CD4-positive, alpha-beta memory T cell (primary cell): ENCODE results near the gene FGF2. TPM values are rescaled to one million over a fixed set of nuclear protein-coding genes. Genes with fewer than 3 reads are reported as not detected.
A peak's percentile ranks its signal among the peaks of the same experiment; 100 is the strongest.

Source experiments
- CTCF ChIA-PET: fragments of 350-600 bp; sonication (Branson Sonifier 250); formaldehyde crosslinking; loops from one replicate; lab custom pipeline; 2021; ENCODE audit warnings: inconsistent platforms; ENCODE audit not compliant: partially characterized antibody; lab: Charles Lee
- POLR2A ChIA-PET: fragments of 350-600 bp; sonication (Branson Sonifier 250); formaldehyde crosslinking; loops from one replicate; lab custom pipeline; 2021; ENCODE audit not compliant: partially characterized antibody; lab: Charles Lee
- DNase-seq, 5 donors: peaks; one replicate each; pipeline versions ENCODE4 v3.0.0 to v3.0.0-alpha.2; 2020 to 2022; ENCODE audit warnings: mixed read lengths in 1 of 5
- H3K27ac ChIP-seq: one replicate; pipeline ENCODE4 v1.7.0; 2013; ENCODE audit warnings: low read depth, low read length
- H3K27me3 ChIP-seq: 2 replicates; pipeline ENCODE4 v1.7.0; 2013; ENCODE audit warnings: mild to moderate bottlenecking, low read length, moderate library complexity; ENCODE audit not compliant: insufficient read depth
- H3K36me3 ChIP-seq: 2 replicates; pipeline ENCODE4 v1.7.0; 2013; ENCODE audit warnings: mild to moderate bottlenecking, low read length, moderate library complexity; ENCODE audit not compliant: insufficient read depth
- H3K4me1 ChIP-seq: 2 replicates; pipeline ENCODE4 v1.7.0; 2013; ENCODE audit warnings: mild to moderate bottlenecking, low read length, moderate library complexity; ENCODE audit not compliant: insufficient read depth
- H3K4me3 ChIP-seq, 2 donors: one replicate each; pipeline ENCODE4 v1.7.0; 2013; ENCODE audit warnings: low read length in 2 of 2, mild to moderate bottlenecking in 1 of 2
- H3K9me3 ChIP-seq, 2 donors: one replicate each; pipeline ENCODE4 v1.7.0; 2013; ENCODE audit warnings: low read length in 2 of 2, control low read depth in 1 of 2; ENCODE audit not compliant: control insufficient read depth in 1 of 2
- H3K27ac Mint-ChIP-seq, 7 donors: one replicate each; pipeline ENCODE4 v1.8.0; 2020 to 2021; ENCODE audit warnings: mixed read lengths in 7 of 7, mild to moderate bottlenecking in 6 of 7, inconsistent platforms in 3 of 7, moderate library complexity in 3 of 7
- H3K27me3 Mint-ChIP-seq, 2 donors: one replicate each; pipeline ENCODE4 v1.8.0; 2020 to 2021; ENCODE audit warnings: mixed read lengths in 2 of 2
- H3K36me3 Mint-ChIP-seq, 2 donors: one replicate each; pipeline ENCODE4 v1.8.0; 2020 to 2021; ENCODE audit warnings: mixed read lengths in 2 of 2, inconsistent platforms in 1 of 2, mild to moderate bottlenecking in 1 of 2
- H3K4me1 Mint-ChIP-seq, 4 donors: one replicate each; pipeline ENCODE4 v1.8.0; 2020 to 2021; ENCODE audit warnings: mixed read lengths in 4 of 4, mild to moderate bottlenecking in 1 of 4
- H3K4me3 Mint-ChIP-seq, 8 donors: one replicate each; pipeline ENCODE4 v1.8.0; 2020 to 2021; ENCODE audit warnings: mixed read lengths in 8 of 8, mild to moderate bottlenecking in 7 of 8, moderate library complexity in 6 of 8, inconsistent platforms in 3 of 8
- H3K9me3 Mint-ChIP-seq, 8 donors: one replicate each; pipeline ENCODE4 v1.8.0; 2020 to 2021; ENCODE audit warnings: mixed read lengths in 8 of 8, mild to moderate bottlenecking in 5 of 8, inconsistent platforms in 3 of 8, moderate library complexity in 1 of 8
- intact Hi-C: fragments of 100-400 bp; cut with micrococcal nuclease; formaldehyde crosslinking; loops from one replicate; pipeline ENCODE4 v1.15.1; 2023
- polyA plus RNA-seq, 2 donors: library from polyadenylated mRNA; unstranded; fragments of 300-500 nt; fragmentation: Illumina TruSeq; gene quantifications; one replicate each; pipeline ENCODE4 v1.2.3, GENCODE V29; 2021
- total RNA-seq, 2 experiments: library from RNA; stranded (reverse); gene quantifications; one replicate each; pipeline ENCODE4 v1.2.3, GENCODE V29; 2021

Gene FGF2
- total and polyA plus RNA-seq, 4 experiments from 2014 or later: not detected

GRCh38 chr4:122946142-122946541 lies 119.5 kb downstream of the FGF2 start:
- Histone ChIP-seq H3K9me3 (no peaks in the 10 kb centered on the region), H3K36me3 (peaks cover 8% of the 10 kb centered on the region), H3K4me3 (no peak overlapping the region), H3K4me1 (peaks cover 7% of the 10 kb centered on the region), H3K27ac (no peak overlapping the region), H3K27me3 (no peaks in the 10 kb centered on the region)
- H3K4me3 Mint-ChIP-seq: peak overlapping the region in 1 of 8 donors; percentile 32
- CTCF ChIA-PET: no interaction called here
- intact Hi-C loops: no loop called here
- no peaks in the 10 kb centered on the region for H3K27me3 Mint-ChIP-seq
- POLR2A ChIA-PET: no interaction called here
- peak overlapping the region in 1 of 7 donors; percentile 80 for H3K27ac Mint-ChIP-seq
- peaks cover 48 to 63% of the 10 kb centered on the region in 2 donors for H3K36me3 Mint-ChIP-seq
- no peak for DNase-seq
- H3K9me3 Mint-ChIP-seq: peaks cover 0 to 16% (median 4%) of the 10 kb centered on the region in 8 donors
- peaks cover 8 to 16% (median 12%) of the 10 kb centered on the region in 4 donors for H3K4me1 Mint-ChIP-seq

Other genes starting within 250 kb of the FGF2 start
- gene IL21, start 205.8 kb upstream of the FGF2 start, total RNA-seq: under 1 TPM in 1 of 2 experiments, not detected in 1; 0.28 TPM
- gene IL21, start 205.8 kb upstream of the FGF2 start, polyA plus RNA-seq: under 1 TPM in 1 of 2 donors, not detected in 1; 0.10 TPM
- 1 to 10 TPM; 3.7 to 4.1 TPM for gene BBS12, start 94.1 kb upstream of the FGF2 start, total RNA-seq
- 1 to 10 TPM; 1.7 to 2.0 TPM for gene BBS12, start 94.1 kb upstream of the FGF2 start, polyA plus RNA-seq
- 1 to 10 TPM; 4.1 to 4.3 TPM for gene NUDT6, start 95.8 kb downstream of the FGF2 start, total RNA-seq
- 1 to 10 TPM; 2.8 to 3.1 TPM for gene NUDT6, start 95.8 kb downstream of the FGF2 start, polyA plus RNA-seq